Activated B cell treated with CpG ODN at 0.5 μM for 24 hours (primary cell): ENCODE data around the gene KIT. TPM values are rescaled to one million over a fixed set of nuclear protein-coding genes. Genes with fewer than 3 reads are reported as not detected.

ENCODE experiments used
- ATAC-seq: fragments of 200-7000 bp; cut with Tn5 transposase; one replicate; pipeline ENCODE4 v1.10.0; 2021; ENCODE audit warnings: low read depth, mild to moderate bottlenecking, moderate library complexity
- CTCF ChIA-PET: fragments of 350-600 bp; sonication (Branson Sonifier 250); formaldehyde crosslinking; loops from one replicate; lab custom pipeline; 2021; ENCODE audit warnings: antibody characterized with exemption; lab: Charles Lee
- POLR2A ChIA-PET: fragments of 350-600 bp; sonication (Branson Sonifier 250); formaldehyde crosslinking; loops from one replicate; lab custom pipeline; 2021; ENCODE audit warnings: antibody characterized with exemption; lab: Charles Lee
- DNase-seq: peaks from one replicate; pipeline ENCODE4 v3.0.0; 2022
- H3K27ac Mint-ChIP-seq: one replicate; pipeline ENCODE4 v1.8.0; 2020; ENCODE audit warnings: mixed read lengths
- H3K27me3 Mint-ChIP-seq: one replicate; pipeline ENCODE4 v1.8.0; 2021; ENCODE audit warnings: mixed read lengths
- H3K36me3 Mint-ChIP-seq: one replicate; pipeline ENCODE4 v1.8.0; 2021; ENCODE audit warnings: low read depth, mixed read lengths
- H3K4me1 Mint-ChIP-seq: one replicate; pipeline ENCODE4 v1.8.0; 2021; ENCODE audit warnings: mixed read lengths
- H3K4me3 Mint-ChIP-seq: one replicate; pipeline ENCODE4 v1.8.0; 2020; ENCODE audit warnings: mild to moderate bottlenecking, mixed read lengths
- H3K9me3 Mint-ChIP-seq: one replicate; pipeline ENCODE4 v1.8.0; 2020; ENCODE audit warnings: mixed read lengths
- CTCF ChIP-seq: fragments of 200-600 bp; IDR thresholded peaks from one replicate; pipeline ENCODE4 v1.8.0; 2022; ENCODE audit warnings: antibody characterized with exemption, mild to moderate bottlenecking
- intact Hi-C: fragments of 100-400 bp; cut with micrococcal nuclease; formaldehyde crosslinking; loops from one replicate; pipeline ENCODE4 v1.15.1; 2024
- total RNA-seq: library from RNA; stranded (reverse); gene quantifications from 2 replicates; pipeline ENCODE4 v1.2.3, GENCODE V29; 2022

Gene KIT
- total RNA-seq, 1 donor from 2014 or later: not detected

GRCh38 chr4:54660591-54660990 is 2.8 kb downstream of the KIT start:
- H3K4me1 Mint-ChIP-seq: peaks cover 25% of the 10 kb centered on the region
- CTCF ChIA-PET: interaction anchor here (1.0 kb wide), 1 partner anchor 26 kb away, joined by 3 read pairs; no protein-coding TSS in a partner anchor
- POLR2A ChIA-PET: no interaction called here
- H3K9me3 Mint-ChIP-seq: no peaks in the 10 kb centered on the region
- ATAC-seq (no peak), DNase-seq (no peak)
- intact Hi-C loops: no loop called here
- H3K27ac Mint-ChIP-seq: no peak overlapping the region
- no peak for TF ChIP-seq CTCF
- no peaks in the 10 kb centered on the region for H3K36me3 Mint-ChIP-seq
- peaks cover 53% of the 10 kb centered on the region for H3K27me3 Mint-ChIP-seq
- H3K4me3 Mint-ChIP-seq: no peak overlapping the region

- intact Hi-C loops: no loop called here
- DNase-seq: no peak
- Mint-ChIP-seq H3K4me3 (no peak overlapping the region), H3K9me3 (no peaks in the 10 kb centered on the region), H3K27ac (no peak overlapping the region), H3K27me3 (peaks cover 53% of the 10 kb centered on the region), H3K36me3 (no peaks in the 10 kb centered on the region), H3K4me1 (peaks cover 25% of the 10 kb centered on the region)
- no peak for ATAC-seq
- CTCF ChIA-PET: interaction anchor here (1.0 kb wide), 1 partner anchor 25 kb away, joined by 3 read pairs; no protein-coding TSS in a partner anchor
- POLR2A ChIA-PET: interaction anchor here (0.5 kb wide), 1 partner anchor 9 kb away, joined by 3 read pairs; no protein-coding TSS in a partner anchor
- no peak for TF ChIP-seq CTCF
Measured at GRCh38 chr4:54661169-54661568, 3.4 kb downstream of the KIT start.

- H3K4me1 Mint-ChIP-seq: peaks cover 25% of the 10 kb centered on the region
- ATAC-seq (no peak), DNase-seq (no peak)
- no peaks in the 10 kb centered on the region for H3K36me3 Mint-ChIP-seq
- no peak overlapping the region for H3K27ac Mint-ChIP-seq
- H3K9me3 Mint-ChIP-seq: no peaks in the 10 kb centered on the region
- ChIA-PET CTCF (interaction anchor here (1.0 kb wide), 1 partner anchor 24 kb away, joined by 3 read pairs; no protein-coding TSS in a partner anchor), POLR2A (interaction anchor here (0.5 kb wide), 1 partner anchor 9 kb away, joined by 3 read pairs; no protein-coding TSS in a partner anchor)
- intact Hi-C loops: no loop called here
- H3K4me3 Mint-ChIP-seq: no peak overlapping the region
- TF ChIP-seq CTCF: no peak
- H3K27me3 Mint-ChIP-seq: peaks cover 48% of the 10 kb centered on the region
Measured at GRCh38 chr4:54661686-54662085, 3.9 kb downstream of the KIT start.

- H3K36me3 Mint-ChIP-seq: no peaks in the 10 kb centered on the region
- TF ChIP-seq CTCF: no peak
- peaks cover 22% of the 10 kb centered on the region for H3K4me1 Mint-ChIP-seq
- DNase-seq (no peak), ATAC-seq (no peak)
- CTCF ChIA-PET: no interaction called here
- H3K27me3 Mint-ChIP-seq: peaks cover 44% of the 10 kb centered on the region
- H3K4me3 Mint-ChIP-seq: no peak overlapping the region
- POLR2A ChIA-PET: no interaction called here
- H3K9me3 Mint-ChIP-seq: no peaks in the 10 kb centered on the region
- intact Hi-C loops: no loop called here
- H3K27ac Mint-ChIP-seq: no peak overlapping the region
Measured at GRCh38 chr4:54662123-54662522, 4.4 kb downstream of the KIT start.

- no peak for TF ChIP-seq CTCF
- ChIA-PET POLR2A (no interaction called here), CTCF (no interaction called here)
- H3K27ac Mint-ChIP-seq: no peak overlapping the region
- no peak for DNase-seq
- H3K36me3 Mint-ChIP-seq: no peaks in the 10 kb centered on the region
- intact Hi-C loops: no loop called here
- no peak for ATAC-seq
- H3K27me3 Mint-ChIP-seq: peaks cover 42% of the 10 kb centered on the region
- no peak overlapping the region for H3K4me3 Mint-ChIP-seq
- peaks cover 19% of the 10 kb centered on the region for H3K4me1 Mint-ChIP-seq
- H3K9me3 Mint-ChIP-seq: no peaks in the 10 kb centered on the region
Measured at GRCh38 chr4:54662901-54663585, 5.3 kb downstream of the KIT start.
